K562 (cell line): ENCODE measurements around the gene CCSER2. TPM values are rescaled to one million over a fixed set of nuclear protein-coding genes. Genes with fewer than 3 reads are reported as not detected.

Experiments used
- ATAC-seq: fragments of 200-7000 bp; cut with Tn5 transposase; 3 replicates; pipeline ENCODE4 v1.9.1; 2020; ENCODE audit warnings: moderate library complexity
- BruUV-seq: library from RNA; stranded (reverse); fragments of 400-500 nt; replicated peaks from 2 replicates; lab custom pipeline; 2021; lab: Mats Ljungman, UMichigan
- CTCF ChIA-PET: fragments of 300-600 bp; formaldehyde crosslinking; extraction: SDS; loops from one replicate; lab custom pipeline; 2021; ENCODE audit warnings: low intra/inter-chr PET ratio; lab: Yijun Ruan, JAX
- POLR2A ChIA-PET: fragments of 300-600, 350-650 bp; sonication (Branson Sonifier 250); formaldehyde crosslinking; extraction: SDS; loops from one replicate; lab custom pipeline; 2021; ENCODE audit warnings: antibody characterized with exemption, inconsistent platforms; lab: Yijun Ruan, JAX
- DNase-seq, 4 experiments: peaks; one replicate each; pipeline versions ENCODE4 v3.0.0 to v3.0.0-alpha.2; 2011 to 2018; ENCODE audit warnings: low spot score in 3 of 4, mixed read lengths in 3 of 4; ENCODE audit errors: extremely low read depth in 1 of 4
- FAIRE-seq: peaks from 2 replicates; lab custom pipeline; 2011; peaks lifted over from hg19 to GRCh38; lab: Jason Lieb, UNC
- H2AFZ ChIP-seq: 2 replicates; pipeline ENCODE4 v1.6.0; 2011; ENCODE audit warnings: low read depth, low read length, control low read depth, inconsistent platforms
- H3K27ac ChIP-seq: fragments of 200-600 bp; 3 replicates; pipeline ENCODE4 v1.8.0; 2011; ENCODE audit warnings: low read depth, mild to moderate bottlenecking, control low read depth, inconsistent platforms, low read length, moderate library complexity, mixed read lengths; ENCODE audit errors: extremely low read depth
- H3K27me3 ChIP-seq, 2 experiments: fragments of 300-600 bp in 1 of 2; 2 replicates in 1 of 2; 3 replicates in 1 of 2; pipeline versions ENCODE4 v1.6.0 to v1.8.0; 2011; ENCODE audit warnings: inconsistent platforms in 2 of 2, low read length in 2 of 2, mild to moderate bottlenecking in 1 of 2, mixed read lengths in 1 of 2, moderate library complexity in 1 of 2; ENCODE audit not compliant: control insufficient read depth in 2 of 2, insufficient read depth in 2 of 2
- H3K36me3 ChIP-seq: fragments of 300-600 bp; 3 replicates; pipeline ENCODE4 v1.8.0; 2011; ENCODE audit warnings: mild to moderate bottlenecking, low read length, inconsistent platforms; ENCODE audit not compliant: control insufficient read depth, insufficient read depth
- H3K4me1 ChIP-seq, 2 experiments: fragments of 200-600 bp in 1 of 2; replicated peaks in 1 of 2; 2 replicates in 1 of 2; 3 replicates in 1 of 2; pipeline versions ENCODE4 v1.5.1 to v1.8.0; 2011; ENCODE audit warnings: inconsistent platforms in 2 of 2, low read length in 2 of 2, mild to moderate bottlenecking in 1 of 2, mixed read lengths in 1 of 2, moderate library complexity in 1 of 2; ENCODE audit not compliant: control insufficient read depth in 2 of 2, insufficient read depth in 2 of 2
- H3K4me2 ChIP-seq: 2 replicates; pipeline ENCODE4 v1.6.1; 2011; ENCODE audit warnings: low read length, control low read depth, inconsistent platforms, mixed read lengths; ENCODE audit not compliant: insufficient read depth
- H3K4me3 ChIP-seq: fragments of 200-600 bp; sonication (generic), shearing (Covaris generic); 2 replicates; pipeline ENCODE4 v1.5.1; 2016; ENCODE audit warnings: control low read depth, inconsistent platforms
- H3K79me2 ChIP-seq: fragments of 200-600 bp; 3 replicates; pipeline ENCODE4 v1.8.0; 2011; ENCODE audit warnings: low read length, inconsistent platforms; ENCODE audit not compliant: control insufficient read depth, insufficient read depth
- H3K9ac ChIP-seq, 2 experiments: 2 replicates each; pipeline versions ENCODE4 v1.6.0 to v1.6.1; 2011; ENCODE audit warnings: low read depth in 2 of 2, low read length in 2 of 2, control low read depth in 1 of 2, inconsistent platforms in 1 of 2, mild to moderate bottlenecking in 1 of 2, mixed read lengths in 1 of 2; ENCODE audit not compliant: insufficient read depth in 1 of 2
- H3K9me1 ChIP-seq: one replicate; pipeline ENCODE4 v1.6.0; 2011; ENCODE audit warnings: inconsistent platforms, mild to moderate bottlenecking, low read length, moderate library complexity; ENCODE audit not compliant: control insufficient read depth, insufficient read depth
- H3K9me3 ChIP-seq: replicated peaks from 2 replicates; pipeline ENCODE4 v1.5.1; 2011; ENCODE audit warnings: low read depth, low read length, inconsistent platforms; ENCODE audit not compliant: control insufficient read depth, insufficient read depth
- H4K20me1 ChIP-seq: replicated peaks from 2 replicates; pipeline ENCODE4 v1.6.1; 2011; ENCODE audit warnings: low read length, inconsistent platforms, mixed read lengths; ENCODE audit not compliant: control insufficient read depth, insufficient read depth
- CEBPB ChIP-seq: fragments of 450-650 bp; IDR thresholded peaks from 2 replicates; pipeline ENCODE4 v1.6.1; 2016; ENCODE audit warnings: missing genetic modification characterization, missing compliant biosample characterization
- CEBPG ChIP-seq, 3 experiments: fragments of 200-800 bp in 1 of 3; sonication (Bioruptor generic) in 1 of 3; sonication (generic) in 1 of 3; formaldehyde crosslinking in 1 of 3; IDR thresholded peaks in 2 of 3; conservative IDR thresholded peaks in 1 of 3; 2 replicates each; pipeline versions ENCODE4 v1.6.1 to v1.8.0; 2016 to 2022; ENCODE audit warnings: missing compliant biosample characterization in 2 of 3, missing genetic modification characterization in 2 of 3, mild to moderate bottlenecking in 1 of 3, missing genetic modification reagents in 1 of 3
- E2F3 ChIP-seq: fragments of 250-450 bp; sonication (Bioruptor Pico); IDR thresholded peaks from 2 replicates; pipeline ENCODE4 v1.4.0; 2020; ENCODE audit warnings: mild to moderate bottlenecking
- ETV6 ChIP-seq, 3 experiments: fragments of 150-350 bp in 1 of 3; sonication (generic) in 1 of 3; formaldehyde crosslinking in 1 of 3; IDR thresholded peaks; 2 replicates each; pipeline versions ENCODE4 v1.6.1 to v1.8.0; 2014 to 2022; ENCODE audit warnings: borderline replicate concordance in 2 of 3, low read depth in 2 of 3, antibody characterized with exemption in 1 of 3, low read length in 1 of 3, mild to moderate bottlenecking in 1 of 3, missing genetic modification reagents in 1 of 3
- FOXJ3 ChIP-seq: sonication (generic); formaldehyde crosslinking; IDR thresholded peaks from 2 replicates; pipeline ENCODE4 v1.4.0; 2020; ENCODE audit warnings: mild to moderate bottlenecking, missing genetic modification reagents
- HEY1 ChIP-seq: fragments of 250-450 bp; sonication (Bioruptor Pico); IDR thresholded peaks from 2 replicates; pipeline ENCODE4 v1.5.0; 2020; ENCODE audit warnings: mild to moderate bottlenecking, moderate library complexity, borderline replicate concordance
- RB1 ChIP-seq: fragments of 450-650 bp; IDR thresholded peaks from 2 replicates; pipeline ENCODE4 v1.6.1; 2017; ENCODE audit warnings: low read depth, mild to moderate bottlenecking
- TEAD1 ChIP-seq, 2 experiments: fragments of 450-650 bp in 1 of 2; sonication (generic) in 1 of 2; formaldehyde crosslinking; IDR thresholded peaks; 2 replicates each; pipeline versions ENCODE4 v1.4.0 to v1.8.0; 2020 to 2022; ENCODE audit warnings: mild to moderate bottlenecking in 2 of 2, missing genetic modification reagents in 1 of 2
- ZC3H4 ChIP-seq: sonication (generic); formaldehyde crosslinking; IDR thresholded peaks from 2 replicates; pipeline ENCODE4 v1.9.0; 2021; ENCODE audit warnings: missing genetic modification reagents, borderline replicate concordance
- ZFP1 ChIP-seq: fragments of 450-650 bp; formaldehyde crosslinking; IDR thresholded peaks from 2 replicates; pipeline ENCODE4 v1.4.0; 2020; ENCODE audit warnings: mild to moderate bottlenecking, mixed read lengths
- ZNF224 ChIP-seq: sonication (generic); formaldehyde crosslinking; IDR thresholded peaks from 2 replicates; pipeline ENCODE4 v1.8.0; 2022; ENCODE audit warnings: mild to moderate bottlenecking, missing genetic modification reagents
- ZNF41 ChIP-seq: fragments of 250-450 bp; sonication (Bioruptor Pico); conservative IDR thresholded peaks from 2 replicates; pipeline ENCODE4 v1.4.0; 2020; ENCODE audit warnings: mild to moderate bottlenecking
- WGBS: fragments of 100-300 bp; shearing (Covaris generic); methylation state at CpG from one replicate; pipeline ENCODE4 v1.1.6; 2016; ENCODE audit warnings: low coverage, mixed read lengths; ENCODE audit not compliant: insufficient coverage; ENCODE audit errors: missing lambda C conversion rate; 5-methylcytosine and 5-hydroxymethylcytosine counted together
- in situ Hi-C: fragments of 300-500 bp; cut with MboI; formaldehyde crosslinking; loops from 4 replicates; pipeline ENCODE4 v1.15.0; 2018; ENCODE audit warnings: inconsistent platforms, mixed read lengths
- intact Hi-C: fragments of 100-400 bp; cut with micrococcal nuclease; formaldehyde crosslinking; loops from 2 replicates; pipeline ENCODE4 v1.14.2; 2022
- polyA plus RNA-seq, 8 experiments: library from polyadenylated mRNA; depleted of rRNA in 4 of 8; stranded (reverse) in 5 of 8; unstranded in 3 of 8; fragments of >200 nt; fragmentation: Nextera tagmentation in 2 of 8; fragmentation: Illumina TruSeq in 1 of 8; extraction: Ambion mirVana in 2 of 8; extraction: Trizol in 1 of 8; gene quantifications; 2 replicates each; pipeline versions ENCODE4 v1.2.1 to v1.2.3, GENCODE V29; 2011 to 2014; ENCODE audit warnings: inconsistent platforms in 1 of 8, missing spikeins in 1 of 8
- total RNA-seq, 7 experiments: library from RNA; depleted of rRNA in 6 of 7; stranded (reverse); fragments of >200 nt in 6 of 7; fragmentation: Illumina TruSeq in 2 of 7; extraction: Trizol in 2 of 7; gene quantifications; 2 replicates each; pipeline versions ENCODE4 v1.2.1 to v1.2.3, GENCODE V29; 2011 to 2021; ENCODE audit warnings: low replicate concordance in 1 of 7
- TF ChIP-seq, protein P1 (sequence below), 2 experiments: fragments of 450-650 bp in 1 of 2; sonication (generic) in 1 of 2; formaldehyde crosslinking in 1 of 2; IDR thresholded peaks in 1 of 2; conservative IDR thresholded peaks in 1 of 2; 2 replicates each; pipeline versions ENCODE4 v1.6.1 to v1.8.1; 2016 to 2023; ENCODE audit warnings: mild to moderate bottlenecking in 2 of 2, moderate library complexity in 2 of 2, inconsistent platforms in 1 of 2, missing genetic modification reagents in 1 of 2
- TF ChIP-seq, protein P2 (sequence below): sonication (generic); IDR thresholded peaks from 2 replicates; pipeline ENCODE4 v1.6.1; 2016

The CCSER2 gene
- total and polyA plus RNA-seq, 9 of the 15 experiments (the other 6 are each of a cell fraction or from before 2014, with no cell fraction given): 2.7 to 15.1 (median 9.7) TPM

DNA sequence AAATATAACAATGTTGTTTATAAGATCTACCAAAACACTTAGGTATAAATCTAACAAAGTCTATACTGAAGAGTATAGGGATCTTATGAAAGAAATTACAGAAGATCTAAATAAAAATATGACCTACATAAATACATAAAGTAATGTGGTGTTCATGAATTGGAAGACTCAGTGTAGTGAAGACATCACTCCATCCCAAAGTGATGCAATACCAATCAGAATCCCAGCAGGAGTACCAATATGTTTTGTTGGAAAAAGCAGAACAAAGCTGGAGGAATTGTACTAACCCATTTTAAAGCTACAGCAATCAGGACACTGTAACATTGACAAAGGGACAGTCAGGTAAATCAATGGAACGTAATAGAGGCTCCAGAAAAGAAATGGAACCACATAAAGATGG lies 76.4 kb downstream of the CCSER2 start:
- no peak overlapping the region for H3K4me3 ChIP-seq
- DNase-seq (no peak), ATAC-seq (no peak), FAIRE-seq (no peak)
- no peaks in the 10 kb centered on the region for H3K79me2 ChIP-seq
- in situ Hi-C loops (no loop called here), intact Hi-C loops (no loop called here)
- no peaks in the 10 kb centered on the region for H3K9me3 ChIP-seq
- H3K9ac ChIP-seq: no peak overlapping the region
- ChIA-PET POLR2A (no interaction called here), CTCF (no interaction called here)
- no TSS peak for BruUV-seq
- no peak for TF ChIP-seq HEY1 (CRISPR knock-in tag)
- no peak for TF ChIP-seq CEBPG (CRISPR knock-in tag; IDR thresholded peaks at IDR 0.05)
- peak; percentile 54 to 79; a peak in 3 of 4 replicates for TF ChIP-seq CEBPG (tag; conservative IDR thresholded peaks at IDR 0.05 in 1 of 2, IDR thresholded peaks at IDR 0.05 in 1 of 2)
- no peak for TF ChIP-seq ZC3H4 (CRISPR knock-in tag)
- no peak for TF ChIP-seq E2F3 (CRISPR knock-in tag)
- no peak for TF ChIP-seq ZNF224 (CRISPR knock-in tag)
- no peak for TF ChIP-seq ETV6 (IDR thresholded peaks at IDR 0.05; ENCODE audit: borderline replicate concordance in 1 of 2, low read depth in 2 of 2, low read length in 1 of 2)
- no peak for TF ChIP-seq ETV6 (CRISPR knock-in tag; IDR thresholded peaks at IDR 0.05; ENCODE audit: borderline replicate concordance)
- TF ChIP-seq, protein P1, sequence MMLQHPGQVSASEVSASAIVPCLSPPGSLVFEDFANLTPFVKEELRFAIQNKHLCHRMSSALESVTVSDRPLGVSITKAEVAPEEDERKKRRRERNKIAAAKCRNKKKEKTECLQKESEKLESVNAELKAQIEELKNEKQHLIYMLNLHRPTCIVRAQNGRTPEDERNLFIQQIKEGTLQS (IDR thresholded peaks at IDR 0.05): peak; percentile 34; the same call in 1 of the 2 replicates
- TF ChIP-seq, protein P1 (CRISPR knock-in tag; conservative IDR thresholded peaks at IDR 0.05): no peak
- no peak for TF ChIP-seq RB1
- no peak for TF ChIP-seq ZNF41 (CRISPR knock-in tag)
- no peak for TF ChIP-seq FOXJ3 (CRISPR knock-in tag)
- TF ChIP-seq, protein P2, sequence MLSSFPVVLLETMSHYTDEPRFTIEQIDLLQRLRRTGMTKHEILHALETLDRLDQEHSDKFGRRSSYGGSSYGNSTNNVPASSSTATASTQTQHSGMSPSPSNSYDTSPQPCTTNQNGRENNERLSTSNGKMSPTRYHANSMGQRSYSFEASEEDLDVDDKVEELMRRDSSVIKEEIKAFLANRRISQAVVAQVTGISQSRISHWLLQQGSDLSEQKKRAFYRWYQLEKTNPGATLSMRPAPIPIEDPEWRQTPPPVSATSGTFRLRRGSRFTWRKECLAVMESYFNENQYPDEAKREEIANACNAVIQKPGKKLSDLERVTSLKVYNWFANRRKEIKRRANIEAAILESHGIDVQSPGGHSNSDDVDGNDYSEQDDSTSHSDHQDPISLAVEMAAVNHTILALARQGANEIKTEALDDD: no peak
- TF ChIP-seq TEAD1 (CRISPR knock-in tag; IDR thresholded peaks at IDR 0.05): no peak
- TF ChIP-seq CEBPB (tag): peak; percentile 64
- no peak for TF ChIP-seq ZFP1 (CRISPR knock-in tag)
- H3K4me2 ChIP-seq: no peak overlapping the region
- no peaks in the 10 kb centered on the region for H4K20me1 ChIP-seq
- no peaks in the 10 kb centered on the region for H3K27me3 ChIP-seq
- H3K36me3 ChIP-seq: no peaks in the 10 kb centered on the region
- no peak overlapping the region for H3K27ac ChIP-seq
- no peaks in the 10 kb centered on the region for H3K9me1 ChIP-seq
- H2AFZ ChIP-seq: no peak overlapping the region
- WGBS: 35% methylated on average over 1 of the region's 1 CpG
- H3K4me1 ChIP-seq: no peaks in the 10 kb centered on the region
